ENCODE results near the gene DOK1.
A peak's percentile ranks its signal among the peaks of the same experiment; 100 is the strongest.

Gene DOK1

DNA sequence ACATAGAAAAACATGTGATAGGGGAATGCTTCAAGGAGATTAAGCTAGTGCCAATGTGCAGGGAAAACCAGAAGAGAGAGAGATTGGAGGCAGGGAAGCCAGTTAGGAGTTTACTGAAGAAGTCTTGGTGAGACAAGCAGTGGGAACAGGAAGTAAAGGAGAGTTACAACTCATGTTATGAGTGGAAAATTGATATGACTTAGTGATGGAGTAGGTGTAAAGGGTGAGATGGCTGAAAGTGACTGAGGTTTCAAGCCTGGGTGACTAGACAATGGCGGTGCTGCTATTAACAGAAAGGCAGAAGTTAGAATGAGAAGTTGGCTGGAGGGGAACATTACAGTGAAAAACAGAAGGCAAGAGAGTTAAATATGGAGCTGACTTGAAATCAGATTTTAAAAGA, 16.5 kb downstream of the DOK1 start:
- DNase-seq: no peak

- DNase-seq: no peak
Observed at GRCh38 chr2:74572178-74572925, 17.8 kb downstream of the DOK1 start.

DNA sequence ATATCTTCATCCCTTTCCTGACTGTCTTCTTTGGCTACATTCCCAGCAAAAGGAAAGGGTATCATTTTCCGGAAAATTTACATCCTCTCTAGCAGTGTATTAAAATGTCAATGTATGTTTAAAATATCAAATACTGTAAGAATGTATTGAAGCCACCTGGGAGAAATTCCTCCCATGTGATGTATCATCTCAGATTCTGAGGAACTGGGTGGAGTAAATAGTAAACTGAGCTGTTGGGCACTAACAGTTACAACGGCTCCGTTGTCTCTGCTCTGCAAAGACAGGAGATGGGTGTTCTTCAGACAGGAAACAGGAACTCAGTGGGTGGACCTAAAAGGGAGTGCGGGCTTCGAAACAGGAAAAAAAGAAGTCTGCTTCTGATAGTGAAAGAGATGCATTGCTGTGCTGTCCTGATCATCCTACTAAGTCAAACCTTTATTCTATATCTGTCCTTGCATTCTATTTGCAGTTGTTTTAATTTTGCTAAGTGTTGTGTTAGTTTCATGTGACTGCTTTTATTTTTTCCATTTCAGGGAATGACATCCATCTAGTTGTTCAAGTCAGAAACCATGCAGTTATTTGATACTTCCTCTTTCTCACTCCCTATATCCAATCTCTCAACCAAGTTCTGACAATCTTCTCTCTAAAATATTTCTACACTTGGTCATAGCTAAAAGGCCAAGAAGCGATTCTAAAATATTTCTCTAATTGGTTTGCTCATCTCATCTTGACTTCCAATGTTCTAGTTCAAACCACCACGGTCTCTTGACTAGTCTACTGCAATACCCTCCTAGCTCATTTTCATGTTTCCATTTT, 19.4 kb downstream of the DOK1 start:
- DNase-seq: peak; percentile 98

DNA sequence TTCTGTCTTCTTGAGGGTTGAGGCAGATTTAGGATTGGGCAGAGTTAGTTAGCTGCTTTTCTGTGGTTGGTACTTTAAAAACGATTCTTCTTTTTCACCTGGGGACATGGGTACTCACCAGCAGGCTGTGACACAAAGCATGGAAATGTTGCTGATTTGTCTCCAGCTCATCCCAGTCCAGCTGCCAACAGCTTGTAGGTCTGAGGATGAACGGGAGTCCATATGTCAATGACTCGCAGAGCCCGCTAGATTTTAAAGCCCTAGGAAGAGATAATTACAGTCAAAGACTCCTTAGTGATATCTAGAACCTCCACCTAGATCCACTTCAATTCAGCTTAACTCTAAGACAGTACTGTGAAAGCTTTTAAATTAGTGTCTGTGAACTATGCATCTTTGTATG, 20.8 kb downstream of the DOK1 start:
- no peak for DNase-seq

- DNase-seq: peak; percentile 64 to 65
Observed at GRCh38 chr2:74576211-74576862, 21.8 kb downstream of the DOK1 start.

DNA sequence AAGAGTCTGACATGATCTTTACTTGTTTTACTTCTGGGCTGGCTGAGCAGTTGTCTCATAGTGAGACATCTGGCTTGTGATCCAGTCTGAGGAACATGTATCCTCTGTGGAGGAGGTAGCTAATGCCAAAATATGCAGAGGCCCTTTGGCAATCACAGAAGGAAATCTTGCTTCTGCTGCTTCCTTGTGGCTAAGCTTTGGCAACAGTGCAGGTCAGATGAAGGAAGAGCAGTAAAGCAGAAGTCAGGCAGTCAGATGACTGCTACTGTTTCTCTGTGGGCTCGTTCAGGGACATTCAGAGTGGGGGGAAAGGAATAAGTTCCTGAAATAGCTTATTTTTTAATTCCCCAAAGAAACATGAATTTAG, 22.3 kb downstream of the DOK1 start:
- peak; percentile 98 for DNase-seq

GRCh38 chr2:74577448-74577847, 22.9 kb downstream of the DOK1 start:
- peak; percentile 91 to 97 for DNase-seq

DNA sequence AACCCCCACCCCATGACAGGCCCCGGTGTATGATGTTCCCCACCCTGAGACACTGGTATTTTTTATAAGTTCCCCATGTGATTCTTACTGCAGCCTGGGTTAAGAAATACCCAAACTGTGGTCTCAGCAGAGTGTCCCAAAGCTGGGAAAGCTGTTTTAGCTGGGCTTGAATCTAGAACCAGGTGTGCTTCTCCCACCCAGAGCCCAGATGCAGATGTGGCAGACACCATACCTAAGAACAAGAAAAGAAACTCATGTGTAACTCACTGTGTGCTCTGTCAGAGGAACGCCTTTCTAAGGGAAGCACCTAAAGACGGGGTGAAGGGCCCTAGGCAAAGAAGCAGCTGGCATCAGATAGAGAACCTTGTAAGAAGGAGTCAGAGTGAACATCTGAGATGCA, 23.9 kb downstream of the DOK1 start:
- DNase-seq: no peak

- DNase-seq: no peak
Observed at GRCh38 chr2:74581463-74581862, 26.9 kb downstream of the DOK1 start.

- no peak for DNase-seq
Observed at GRCh38 chr2:74582184-74582583, 27.7 kb downstream of the DOK1 start.

GRCh38 chr2:74583504-74583903, 29.0 kb downstream of the DOK1 start:
- DNase-seq: no peak

DNA sequence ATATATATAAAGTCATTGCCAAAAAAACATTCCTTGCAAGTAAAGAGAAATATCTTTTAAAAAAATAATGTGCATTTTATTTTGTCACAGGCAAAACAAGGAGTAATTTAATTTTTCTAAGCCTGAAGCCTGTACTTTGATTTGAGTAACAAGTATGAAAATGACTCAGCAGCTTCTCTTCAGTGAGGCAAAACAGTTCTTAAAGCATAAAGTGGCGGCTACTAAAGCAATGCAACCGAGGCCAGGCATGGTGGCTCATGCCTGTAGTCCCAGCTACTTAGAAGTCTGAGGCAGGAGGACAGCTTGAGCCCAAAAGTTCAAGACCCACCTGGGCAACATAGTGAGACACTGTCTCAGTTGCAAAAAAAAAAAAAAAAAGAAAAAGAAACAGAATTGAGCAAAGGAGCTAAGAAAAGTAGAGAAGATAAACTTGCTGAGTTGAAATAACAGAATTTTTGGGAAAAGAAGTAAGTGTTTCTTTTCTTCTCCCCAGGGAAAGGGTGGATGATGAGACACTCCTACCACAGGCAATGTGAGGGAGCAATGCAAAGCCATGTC, 29.6 kb downstream of the DOK1 start:
- DNase-seq: no peak

GRCh38 chr2:74585406-74586185, 31.1 kb downstream of the DOK1 start:
- peak; percentile 52 to 64 for DNase-seq

DNA sequence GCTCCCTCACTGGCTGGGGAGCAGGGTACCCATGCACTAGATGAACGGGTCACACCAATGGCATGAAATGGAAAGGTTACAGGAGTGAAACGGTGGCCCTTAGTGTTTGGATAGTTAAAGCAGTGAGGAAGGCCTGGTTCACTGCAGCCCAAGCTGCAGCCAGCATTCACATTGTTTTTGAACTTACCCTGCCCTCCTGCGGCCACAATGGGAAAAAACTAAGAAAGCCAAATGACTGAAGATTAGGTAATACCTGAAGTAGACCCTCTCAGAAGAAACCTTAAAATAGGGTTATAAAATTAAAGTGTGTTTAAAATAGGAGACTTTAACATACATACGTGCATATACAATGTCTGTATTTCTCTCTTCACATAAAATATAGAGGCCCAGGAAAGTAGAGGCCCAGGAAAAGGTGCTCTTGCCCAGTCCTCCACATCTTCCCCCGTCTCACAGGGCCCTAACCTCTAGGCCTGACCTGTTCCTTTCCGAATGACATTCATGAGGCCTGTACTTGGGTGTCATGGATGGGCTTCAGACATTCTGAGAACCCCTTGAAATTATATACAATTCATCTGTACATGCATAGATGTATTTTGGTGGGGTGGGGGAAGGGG, 33.3 kb downstream of the DOK1 start:
- DNase-seq: peak; percentile 87 to 92

GRCh38 chr2:74588664-74589063, 34.1 kb downstream of the DOK1 start:
- DNase-seq: no peak

DNA sequence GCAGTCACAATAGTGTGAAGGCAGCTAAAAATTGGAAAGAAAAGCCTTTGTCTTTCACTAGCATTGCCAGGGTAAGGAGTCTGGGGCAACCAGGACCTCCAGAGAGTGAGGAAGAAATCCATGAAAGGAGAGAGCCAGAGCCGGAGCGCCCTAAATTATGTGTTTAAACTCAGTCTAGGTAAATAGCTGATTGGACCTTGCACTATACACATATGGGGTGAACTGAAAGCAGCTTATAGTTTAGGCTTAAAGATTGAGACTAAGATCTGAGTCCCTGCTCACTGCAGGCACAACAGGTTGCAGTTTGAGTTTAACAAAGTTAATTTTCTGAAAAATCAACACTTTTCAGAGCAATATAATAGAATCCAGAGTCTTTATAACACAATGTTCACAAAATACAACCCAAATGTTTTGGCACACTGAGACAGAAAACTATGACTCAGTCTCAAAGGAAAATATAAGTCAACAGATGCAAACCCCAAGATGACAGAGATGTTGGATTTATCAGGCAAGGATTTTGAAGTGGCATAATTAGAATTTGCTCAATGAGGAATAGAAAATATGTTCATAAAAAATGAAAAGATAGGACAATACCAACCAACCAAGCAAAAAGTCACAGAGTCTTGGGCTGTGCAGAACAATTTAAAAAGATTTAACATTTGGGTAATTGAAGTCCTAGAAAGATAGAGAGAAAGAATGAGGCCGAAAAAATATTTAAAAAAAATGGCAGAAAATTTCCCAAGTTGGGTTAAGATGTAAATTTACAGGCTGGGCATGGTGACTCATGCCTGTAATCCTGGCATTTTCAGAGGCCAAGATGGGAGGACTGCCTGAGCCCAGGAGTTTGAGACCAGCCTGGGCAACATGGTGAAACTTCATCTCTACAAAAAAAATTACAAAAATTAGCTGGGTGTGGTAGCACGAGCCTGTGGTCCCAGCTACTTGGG, 39.6 kb downstream of the DOK1 start:
- no peak for DNase-seq

DNA sequence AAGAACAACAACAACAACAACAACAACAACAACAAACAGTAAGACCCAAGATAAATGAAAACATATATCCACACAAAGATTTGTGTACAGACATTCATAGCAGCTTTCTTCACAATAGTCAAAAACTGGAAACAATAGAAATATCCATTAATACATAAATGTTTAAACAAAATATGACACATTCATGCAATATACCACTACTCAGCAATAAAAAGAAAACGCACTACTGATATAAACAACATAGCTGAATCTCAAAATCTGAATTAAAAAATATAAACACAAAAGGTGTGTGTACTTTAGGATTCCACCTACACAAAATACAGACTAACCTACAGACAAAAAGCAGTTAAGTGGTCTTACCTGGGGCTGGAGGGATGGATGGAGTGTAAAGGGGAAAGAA, 42.1 kb downstream of the DOK1 start:
- DNase-seq: no peak

DNA sequence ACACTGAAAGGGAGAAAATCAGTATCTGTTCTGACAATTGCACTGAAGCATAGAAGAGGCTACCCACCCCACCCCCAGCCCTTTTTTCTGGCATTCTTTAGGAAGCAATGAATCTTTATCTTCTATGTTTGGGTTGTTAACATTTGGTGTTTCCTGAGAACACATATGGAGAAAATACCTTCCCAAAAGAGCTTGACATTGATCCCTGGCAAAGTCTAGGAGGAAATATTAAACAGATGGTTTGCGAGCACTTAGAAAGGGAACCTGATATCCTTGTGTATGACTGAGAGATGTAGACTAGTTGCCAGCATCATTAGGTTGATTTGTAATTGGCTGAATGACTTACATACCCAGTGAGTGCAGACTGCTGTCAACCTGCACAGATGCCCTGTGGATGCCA, 42.9 kb downstream of the DOK1 start:
- no peak for DNase-seq

- DNase-seq: no peak
Observed at GRCh38 chr2:74599676-74600075, 45.2 kb downstream of the DOK1 start.

GRCh38 chr2:74602586-74603281, 48.2 kb downstream of the DOK1 start:
- DNase-seq: peak in 1 of 2 experiments; percentile 17

All from Kasumi-1 (cell line).